Pancreas (tissue), 10 donors: Measurements from ENCODE around the gene ADPRHL1. TPM values are rescaled to one million over a fixed set of nuclear protein-coding genes. Genes with fewer than 3 reads are reported as not detected.

ENCODE experiments used
- ATAC-seq, 4 donors: fragments of 200-7000 bp; cut with Tn5 transposase; one replicate each; pipeline versions ENCODE4 v1.8.0 to v1.9.1; 2020; ENCODE audit warnings: mild to moderate bottlenecking in 4 of 4, moderate library complexity in 4 of 4
- DNase-seq, 6 donors: peaks; one replicate each; pipeline ENCODE4 v3.0.0-alpha.2; 2020
- FAIRE-seq: peaks from 2 replicates; lab custom pipeline; 2012; peaks lifted over from hg19 to GRCh38; lab: Jason Lieb, UNC
- H3K27ac ChIP-seq, 4 donors: fragments of 200-600 bp; sonication (generic); 1 replicate in 3 of 4; 2 replicates in 1 of 4; pipeline versions ENCODE4 v1.5.0 to v1.8.0; 2020
- H3K27me3 ChIP-seq, 4 donors: fragments of 200-600 bp; one replicate each; pipeline ENCODE4 v1.8.0; 2021
- H3K36me3 ChIP-seq, 3 donors: fragments of 200-600 bp; sonication (generic) in 1 of 3; one replicate each; pipeline versions ENCODE4 v1.5.0 to v1.8.0; 2020 to 2021
- H3K4me1 ChIP-seq, 3 donors: fragments of 200-600 bp; one replicate each; pipeline ENCODE4 v1.8.0; 2021
- H3K4me3 ChIP-seq, 4 donors: fragments of 200-600 bp; sonication (generic) in 2 of 4; one replicate each; pipeline versions ENCODE4 v1.5.0 to v1.8.0; 2020 to 2021
- H3K9me3 ChIP-seq, 4 donors: fragments of 200-600 bp; one replicate each; pipeline ENCODE4 v1.8.0; 2021
- WGBS, 2 donors: extraction: QIAGEN DNeasy Blood & Tissue Kit; methylation state at CpG; one replicate each; pipeline ENCODE4 v1.1.7; 2013; 5-methylcytosine and 5-hydroxymethylcytosine counted together
- intact Hi-C, 3 donors: fragments of 100-400 bp; cut with DNase I; formaldehyde crosslinking; loops; one replicate each; pipeline versions ENCODE4 v1.11.1 to v1.14.2; 2022
- polyA plus RNA-seq, 2 donors: library from polyadenylated mRNA; stranded (reverse); fragments of 200-250 nt; gene quantifications; one replicate each; pipeline ENCODE4 v1.2.3, GENCODE V29; 2013
- total RNA-seq, 6 donors: library from RNA; stranded (reverse); fragmentation: NEBNext Ultra II Directional in 4 of 6; extraction: Animal tissue kit (Norgen Biotek cat#: 25700) in 4 of 6; gene quantifications; one replicate each; pipeline versions ENCODE4 v1.2.1 to v1.2.4, GENCODE V29; 2021 to 2023
- TF ChIP-seq, protein P1 (sequence below), 4 donors: fragments of 200-600 bp; sonication (generic) in 3 of 4; IDR thresholded peaks; one replicate each; pipeline versions ENCODE4 v1.5.0 to v1.8.0; 2021; ENCODE audit warnings: antibody characterized with exemption in 4 of 4
- donor health status: healthy with polysubstance abuse.
- donor health status: DM: no; HTN: no; CAD: no; lungs with moderate emphysema.
- donor health status: DM: no; HTN: no; CAD: no.
- donor health status: control.
- donor health status: control.
- donor health status: Bipolar disorder and iron deficiency.
- donor health status: DM: yes; HTN: yes; CAD: no.
- donor health status: DM: no; HTN: no; CAD: no.
- donor health status: DM: no; HTN: no; CAD: no.
- donor health status: DM: yes; HTN: yes; CAD: no.

ADPRHL1 gene
- total and polyA plus RNA-seq, 8 donors = 1.2 to 6.0 (median 3.0) TPM

DNA sequence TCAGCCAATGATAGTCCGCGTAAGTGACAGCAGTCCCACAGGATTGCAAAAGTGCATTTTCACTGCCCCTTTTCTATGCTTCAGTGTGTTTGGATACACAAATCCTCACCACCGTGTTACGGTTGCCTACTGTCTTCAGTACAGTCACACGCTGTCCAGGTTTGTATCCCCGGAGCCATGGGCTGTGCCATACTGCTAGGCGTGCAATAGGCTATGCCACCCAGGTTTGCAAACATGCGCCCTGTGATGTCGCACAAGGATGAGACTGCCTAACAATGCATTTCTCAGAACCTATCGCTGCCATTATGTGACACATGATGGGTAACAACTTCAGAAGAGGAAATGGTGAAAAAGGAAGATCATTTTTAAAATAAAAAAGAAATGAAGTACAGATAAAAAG, 16.8 kb upstream of the ADPRHL1 start:
- no peak for FAIRE-seq
- Histone ChIP-seq H3K27ac (no peak overlapping the region), H3K4me3 (no peak overlapping the region), H3K36me3 (peaks cover 0 to 6% (median 0%) of the 10 kb centered on the region in 3 donors), H3K27me3 (no peaks in the 10 kb centered on the region), H3K4me1 (no peaks in the 10 kb centered on the region), H3K9me3 (no peaks in the 10 kb centered on the region)
- 95 to 98% methylated on average over 10 of the region's 10 CpGs for WGBS, 2 donors
- TF ChIP-seq, protein P1, sequence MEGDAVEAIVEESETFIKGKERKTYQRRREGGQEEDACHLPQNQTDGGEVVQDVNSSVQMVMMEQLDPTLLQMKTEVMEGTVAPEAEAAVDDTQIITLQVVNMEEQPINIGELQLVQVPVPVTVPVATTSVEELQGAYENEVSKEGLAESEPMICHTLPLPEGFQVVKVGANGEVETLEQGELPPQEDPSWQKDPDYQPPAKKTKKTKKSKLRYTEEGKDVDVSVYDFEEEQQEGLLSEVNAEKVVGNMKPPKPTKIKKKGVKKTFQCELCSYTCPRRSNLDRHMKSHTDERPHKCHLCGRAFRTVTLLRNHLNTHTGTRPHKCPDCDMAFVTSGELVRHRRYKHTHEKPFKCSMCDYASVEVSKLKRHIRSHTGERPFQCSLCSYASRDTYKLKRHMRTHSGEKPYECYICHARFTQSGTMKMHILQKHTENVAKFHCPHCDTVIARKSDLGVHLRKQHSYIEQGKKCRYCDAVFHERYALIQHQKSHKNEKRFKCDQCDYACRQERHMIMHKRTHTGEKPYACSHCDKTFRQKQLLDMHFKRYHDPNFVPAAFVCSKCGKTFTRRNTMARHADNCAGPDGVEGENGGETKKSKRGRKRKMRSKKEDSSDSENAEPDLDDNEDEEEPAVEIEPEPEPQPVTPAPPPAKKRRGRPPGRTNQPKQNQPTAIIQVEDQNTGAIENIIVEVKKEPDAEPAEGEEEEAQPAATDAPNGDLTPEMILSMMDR (IDR thresholded peaks at IDR 0.05) = no peak
- no peak for DNase-seq
- intact Hi-C loops = no loop called here
- ATAC-seq = no peak

DNA sequence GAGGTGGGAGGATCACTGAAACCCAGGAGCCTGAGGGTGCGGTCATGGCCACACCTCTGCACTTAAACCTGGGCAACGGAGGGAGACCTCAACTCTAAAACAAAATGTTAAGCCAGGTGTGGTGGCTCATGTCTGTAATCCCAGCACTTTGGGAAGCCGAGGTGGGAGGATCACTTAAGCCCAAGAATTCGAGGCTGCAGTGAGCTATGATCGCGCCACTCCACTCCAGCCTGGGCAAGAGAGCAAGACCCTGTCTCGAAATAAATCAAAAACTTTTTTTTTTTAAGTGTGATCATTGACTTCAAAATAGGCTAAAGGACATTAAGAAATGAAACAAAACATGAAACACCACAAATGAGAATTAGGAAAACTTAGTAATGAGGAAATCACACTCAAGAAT, 16.3 kb upstream of the ADPRHL1 start:
- no peak for FAIRE-seq
- H3K36me3 ChIP-seq = peaks cover 0 to 6% (median 0%) of the 10 kb centered on the region in 3 donors
- H3K4me3 ChIP-seq = no peak overlapping the region
- H3K9me3 ChIP-seq = no peaks in the 10 kb centered on the region
- H3K27ac ChIP-seq = no peak overlapping the region
- intact Hi-C loops = no loop called here
- no peak for DNase-seq
- TF ChIP-seq, protein P1 (IDR thresholded peaks at IDR 0.05) = no peak
- 91 to 92% methylated on average over 7 of the region's 7 CpGs for WGBS, 2 donors
- no peaks in the 10 kb centered on the region for H3K4me1 ChIP-seq
- H3K27me3 ChIP-seq = no peaks in the 10 kb centered on the region
- no peak for ATAC-seq

DNA sequence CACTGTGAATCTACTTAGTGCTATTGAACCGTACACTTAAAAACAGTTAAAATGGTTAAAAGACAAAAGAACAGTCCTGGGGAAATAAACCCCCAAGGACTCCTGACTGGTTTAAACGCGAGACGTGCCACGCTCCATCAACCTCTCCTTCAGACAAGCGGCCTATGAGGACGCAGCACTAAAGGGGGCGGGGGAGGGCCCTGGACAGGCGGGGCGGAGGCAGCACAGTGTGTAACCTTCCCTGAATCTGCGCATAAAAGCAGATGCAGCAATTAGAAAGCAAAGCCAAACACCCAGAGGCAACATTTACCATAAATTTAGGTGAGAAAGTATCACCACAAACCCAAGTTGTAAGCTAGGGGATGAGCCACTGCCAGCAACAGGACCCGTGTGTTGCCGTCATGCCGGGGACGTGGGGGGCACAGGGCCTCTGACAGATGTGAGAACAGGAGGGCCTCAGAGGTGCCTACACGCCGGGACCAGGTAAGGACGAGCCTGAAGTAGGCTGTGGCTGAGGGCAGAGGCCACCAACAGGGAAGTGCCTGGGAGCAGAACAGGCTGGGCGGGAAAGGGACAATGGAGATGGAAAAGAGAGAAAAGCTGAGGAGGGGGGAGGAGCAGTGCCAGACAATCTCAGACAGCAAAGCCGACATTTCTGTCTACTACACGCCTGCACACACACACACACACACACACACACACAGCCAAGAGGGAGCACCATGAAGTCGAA, 15.3 kb upstream of the ADPRHL1 start:
- H3K9me3 ChIP-seq = no peaks in the 10 kb centered on the region
- peak in 2 of 4 donors; percentile 49 to 64 for ATAC-seq
- 88 to 90% methylated on average over 22 of the region's 22 CpGs for WGBS, 2 donors
- no peaks in the 10 kb centered on the region for H3K4me1 ChIP-seq
- no peaks in the 10 kb centered on the region for H3K27me3 ChIP-seq
- H3K36me3 ChIP-seq = peaks cover 0 to 3% (median 0%) of the 10 kb centered on the region in 3 donors
- no peak for FAIRE-seq
- intact Hi-C loops = no loop called here
- TF ChIP-seq, protein P1 (IDR thresholded peaks at IDR 0.05) = no peak
- no peak for DNase-seq
- no peak overlapping the region for H3K4me3 ChIP-seq
- H3K27ac ChIP-seq = no peak overlapping the region

DNA sequence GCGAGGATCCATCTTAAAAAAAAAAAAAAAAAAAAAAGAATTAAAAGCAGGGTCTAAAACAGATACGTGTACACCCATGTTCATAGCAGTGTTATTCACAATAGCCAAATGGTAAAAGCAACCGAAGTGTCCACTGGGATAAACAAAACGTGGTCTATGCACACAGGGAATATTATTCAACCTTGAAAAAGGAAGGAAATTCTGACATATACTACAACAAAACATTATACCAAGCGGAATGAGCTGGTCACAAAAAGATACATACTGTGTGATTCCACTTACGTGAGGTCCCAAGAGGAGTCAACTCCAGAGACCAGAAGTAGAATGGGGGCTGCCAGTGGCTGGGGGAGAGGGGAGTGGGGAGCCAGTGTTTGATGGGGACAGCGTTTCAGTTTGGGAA, 14.7 kb upstream of the ADPRHL1 start:
- FAIRE-seq = no peak
- no peak for DNase-seq
- H3K36me3 ChIP-seq = no peaks in the 10 kb centered on the region
- intact Hi-C loops = no loop called here
- no peak overlapping the region for H3K27ac ChIP-seq
- 91 to 95% methylated on average over 7 of the region's 7 CpGs for WGBS, 2 donors
- no peak for ATAC-seq
- no peaks in the 10 kb centered on the region for H3K4me1 ChIP-seq
- H3K4me3 ChIP-seq = no peak overlapping the region
- H3K9me3 ChIP-seq = no peaks in the 10 kb centered on the region
- H3K27me3 ChIP-seq = no peaks in the 10 kb centered on the region
- TF ChIP-seq, protein P1 (IDR thresholded peaks at IDR 0.05) = no peak

DNA sequence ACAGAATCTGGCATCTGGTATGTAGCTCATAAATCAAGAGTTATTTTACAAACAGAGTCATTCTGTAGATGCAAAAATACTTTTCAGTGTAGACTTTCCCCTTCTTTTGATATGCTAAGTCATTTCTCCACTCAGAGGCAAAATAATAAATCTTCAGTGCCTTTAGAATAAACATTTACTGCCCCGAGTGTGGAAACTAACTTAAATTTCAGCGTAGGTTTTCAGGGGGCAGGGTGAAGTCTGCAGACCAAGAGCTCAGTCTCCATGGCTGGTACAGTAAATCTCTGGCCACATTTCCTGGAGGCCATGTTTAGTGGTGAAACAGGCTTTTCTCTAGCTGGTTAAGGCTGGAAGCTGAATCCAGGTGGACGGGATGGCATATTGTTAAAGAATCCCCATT, 13.1 kb upstream of the ADPRHL1 start:
- no peaks in the 10 kb centered on the region for H3K27me3 ChIP-seq
- FAIRE-seq (no peak), ATAC-seq (no peak), DNase-seq (no peak)
- H3K4me1 ChIP-seq = no peaks in the 10 kb centered on the region
- H3K9me3 ChIP-seq = no peaks in the 10 kb centered on the region
- H3K4me3 ChIP-seq = no peak overlapping the region
- intact Hi-C loops = no loop called here
- H3K27ac ChIP-seq = no peak overlapping the region
- no peaks in the 10 kb centered on the region for H3K36me3 ChIP-seq
- TF ChIP-seq, protein P1 (IDR thresholded peaks at IDR 0.05) = no peak
- 91 to 92% methylated on average over 3 of the region's 3 CpGs for WGBS, 2 donors
